HG02610 (cell line): Measurements from ENCODE around the gene TMEM236.
A peak's percentile ranks its signal among the peaks of the same experiment; 100 is the strongest.

Experiments
- ATAC-seq: cut with Tn5 transposase; IDR thresholded peaks from one replicate; pipeline ENCODE4 v1.9.1; 2021; ENCODE audit warnings: mild to moderate bottlenecking, moderate library complexity; ENCODE audit not compliant: unreplicated experiment

Gene TMEM236

GRCh38 chr10:17737027-17737965, 14.7 kb upstream of the TMEM236 start:
- no peak for ATAC-seq

GRCh38 chr10:17740668-17741067, 11.3 kb upstream of the TMEM236 start:
- ATAC-seq: no peak

- ATAC-seq: peak; percentile 43
Observed at GRCh38 chr10:17742918-17743317, 9.1 kb upstream of the TMEM236 start.

GRCh38 chr10:17743437-17743836, 8.6 kb upstream of the TMEM236 start:
- no peak for ATAC-seq

- no peak for ATAC-seq
Observed at GRCh38 chr10:17744341-17744861, 7.6 kb upstream of the TMEM236 start.

- ATAC-seq: no peak
Observed at GRCh38 chr10:17747883-17748550, 4.0 kb upstream of the TMEM236 start.

GRCh38 chr10:17749890-17750289, 2.1 kb upstream of the TMEM236 start:
- ATAC-seq: no peak

- peak; percentile 95 for ATAC-seq
Observed at GRCh38 chr10:17756557-17757217, 4.7 kb downstream of the TMEM236 start.

GRCh38 chr10:17758200-17758599, 6.2 kb downstream of the TMEM236 start:
- ATAC-seq: no peak

GRCh38 chr10:17758896-17759295, 6.9 kb downstream of the TMEM236 start:
- no peak for ATAC-seq

- no peak for ATAC-seq
Observed at GRCh38 chr10:17764142-17764541, 12.1 kb downstream of the TMEM236 start.

GRCh38 chr10:17765602-17766001, 13.6 kb downstream of the TMEM236 start:
- no peak for ATAC-seq

- ATAC-seq: no peak
Observed at GRCh38 chr10:17766731-17767130, 14.7 kb downstream of the TMEM236 start.

GRCh38 chr10:17768496-17768895, 16.5 kb downstream of the TMEM236 start:
- no peak for ATAC-seq

GRCh38 chr10:17768957-17769356, 17.0 kb downstream of the TMEM236 start:
- no peak for ATAC-seq

GRCh38 chr10:17771017-17771416, 19.0 kb downstream of the TMEM236 start:
- no peak for ATAC-seq

GRCh38 chr10:17779784-17780183, 27.8 kb downstream of the TMEM236 start:
- no peak for ATAC-seq

GRCh38 chr10:17780727-17781126, 28.7 kb downstream of the TMEM236 start:
- no peak for ATAC-seq

GRCh38 chr10:17781856-17782255, 29.9 kb downstream of the TMEM236 start:
- no peak for ATAC-seq

GRCh38 chr10:17782921-17783665, 31.1 kb downstream of the TMEM236 start:
- no peak for ATAC-seq

GRCh38 chr10:17783751-17784150, 31.8 kb downstream of the TMEM236 start:
- no peak for ATAC-seq
